Measurements from ENCODE around the gene OSGIN1. TPM values are rescaled to one million over a fixed set of nuclear protein-coding genes. Genes with fewer than 3 reads are reported as not detected.

Gene OSGIN1
- total RNA-seq, 6 experiments from 2014 or later = 40.1 to 170 (median 53.9) TPM

DNA sequence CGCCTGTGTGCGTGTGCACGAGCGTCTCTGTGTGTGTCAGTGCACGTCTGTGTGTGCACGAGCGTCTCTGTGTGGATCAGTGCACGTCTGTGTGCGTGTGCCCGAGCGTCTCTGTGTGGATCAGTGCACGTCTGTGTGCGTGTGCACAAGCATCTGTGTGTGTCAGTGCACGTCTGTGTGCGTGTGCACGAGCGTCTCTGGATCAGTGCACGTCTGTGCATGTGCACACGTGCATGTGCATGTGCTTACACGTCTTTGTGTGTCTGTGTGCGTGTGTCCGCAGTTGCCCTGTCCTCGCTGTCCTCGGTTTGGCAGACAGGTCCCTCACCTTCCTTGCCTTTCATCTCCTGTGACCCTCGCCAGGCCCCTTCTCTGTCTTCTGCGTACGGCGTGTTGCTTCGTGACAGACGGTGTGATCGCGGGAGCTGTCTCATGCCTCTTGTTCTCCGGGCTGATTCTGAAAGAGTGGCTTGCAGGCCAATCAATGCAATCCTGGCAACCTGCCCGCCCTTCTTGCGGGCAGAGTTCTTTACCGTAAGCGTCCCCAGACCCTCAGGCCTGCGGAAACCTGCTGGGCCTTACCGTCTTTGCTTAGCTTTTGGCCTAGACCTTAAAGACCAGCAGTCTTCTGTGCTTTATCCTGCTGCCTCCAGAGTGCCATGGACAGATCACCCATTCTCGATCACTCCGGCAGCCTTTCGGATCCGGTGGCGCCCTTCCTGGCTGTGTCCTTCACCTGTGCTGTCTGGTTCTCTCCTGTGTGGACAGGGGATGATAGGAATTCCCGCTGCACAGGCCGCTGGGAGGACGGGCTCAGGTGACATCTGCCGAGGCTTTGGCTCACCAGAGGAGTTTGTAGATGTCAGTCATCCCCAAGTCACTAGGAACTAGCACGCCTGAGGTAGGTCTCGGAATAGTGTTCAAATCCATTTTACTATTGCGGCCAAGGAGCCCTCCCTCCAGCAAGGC lies 35.6 kb upstream of the OSGIN1 start:
- H3K36me3 ChIP-seq = peaks cover 0 to 50% (median 28%) of the 10 kb centered on the region in 4 donors
- WGBS (ENCODE audit: insufficient coverage, low coverage, low lambda C conversion rate, missing lambda C conversion rate) = 74% methylated on average over 13 of the region's 51 CpGs
- intact Hi-C loops (cut with DNase I) = loop anchor here in 1 of 2 donors (5.0 kb wide), 1 partner anchor 145 kb away; no protein-coding TSS in a partner anchor
- H3K4me3 ChIP-seq = no peak overlapping the region
- H3K4me1 ChIP-seq = no peaks in the 10 kb centered on the region
- TF ChIP-seq POLR2A (IDR thresholded peaks at IDR 0.05) = no peak
- TF ChIP-seq, protein P1, sequence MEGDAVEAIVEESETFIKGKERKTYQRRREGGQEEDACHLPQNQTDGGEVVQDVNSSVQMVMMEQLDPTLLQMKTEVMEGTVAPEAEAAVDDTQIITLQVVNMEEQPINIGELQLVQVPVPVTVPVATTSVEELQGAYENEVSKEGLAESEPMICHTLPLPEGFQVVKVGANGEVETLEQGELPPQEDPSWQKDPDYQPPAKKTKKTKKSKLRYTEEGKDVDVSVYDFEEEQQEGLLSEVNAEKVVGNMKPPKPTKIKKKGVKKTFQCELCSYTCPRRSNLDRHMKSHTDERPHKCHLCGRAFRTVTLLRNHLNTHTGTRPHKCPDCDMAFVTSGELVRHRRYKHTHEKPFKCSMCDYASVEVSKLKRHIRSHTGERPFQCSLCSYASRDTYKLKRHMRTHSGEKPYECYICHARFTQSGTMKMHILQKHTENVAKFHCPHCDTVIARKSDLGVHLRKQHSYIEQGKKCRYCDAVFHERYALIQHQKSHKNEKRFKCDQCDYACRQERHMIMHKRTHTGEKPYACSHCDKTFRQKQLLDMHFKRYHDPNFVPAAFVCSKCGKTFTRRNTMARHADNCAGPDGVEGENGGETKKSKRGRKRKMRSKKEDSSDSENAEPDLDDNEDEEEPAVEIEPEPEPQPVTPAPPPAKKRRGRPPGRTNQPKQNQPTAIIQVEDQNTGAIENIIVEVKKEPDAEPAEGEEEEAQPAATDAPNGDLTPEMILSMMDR (IDR thresholded peaks at IDR 0.05) = no peak
- H3K9me3 ChIP-seq = no peaks in the 10 kb centered on the region
- H3K27ac ChIP-seq = no peak overlapping the region
- ATAC-seq (peak in 1 of 4 donors; percentile 30), DNase-seq (peak in 1 of 3 donors; percentile 55)
- H3K27me3 ChIP-seq = no peaks in the 10 kb centered on the region

DNA sequence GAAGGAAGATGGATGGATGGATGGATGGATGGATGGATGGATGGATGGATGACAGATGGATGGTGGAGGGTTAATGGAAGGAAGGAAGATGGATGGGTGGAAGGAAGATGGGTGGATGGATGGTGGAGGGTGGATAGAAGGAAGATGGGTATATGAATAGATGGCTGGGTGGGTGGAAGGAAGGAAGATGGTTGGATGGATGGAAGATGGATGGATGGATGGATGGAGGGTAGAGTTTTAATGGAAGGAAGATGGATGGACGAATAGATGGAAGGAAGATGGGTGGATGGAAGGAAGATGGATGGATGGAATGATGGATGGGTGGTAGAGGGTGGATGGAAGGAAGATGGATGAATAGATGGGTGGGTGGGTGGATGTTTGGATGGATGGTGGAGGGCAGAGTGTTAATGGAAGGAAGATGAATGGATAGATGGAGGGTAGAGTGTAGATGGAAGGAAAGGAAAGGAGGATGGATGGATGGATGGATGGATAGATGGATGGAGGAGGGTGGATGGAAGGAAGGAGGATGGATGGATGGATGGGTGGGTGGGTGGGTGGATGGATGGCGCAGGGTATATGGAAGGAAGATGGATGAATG lies 32.0 kb upstream of the OSGIN1 start:
- Histone ChIP-seq H3K27ac (no peak overlapping the region), H3K4me3 (no peak overlapping the region), H3K27me3 (no peaks in the 10 kb centered on the region), H3K4me1 (no peaks in the 10 kb centered on the region), H3K9me3 (no peaks in the 10 kb centered on the region), H3K36me3 (peaks cover 0 to 21% (median 5%) of the 10 kb centered on the region in 4 donors)
- TF ChIP-seq, protein P1 (IDR thresholded peaks at IDR 0.05) = no peak
- TF ChIP-seq POLR2A (IDR thresholded peaks at IDR 0.05) = no peak
- intact Hi-C loops (cut with DNase I) = loop anchor here in 1 of 2 donors (10.0 kb wide), 1 partner anchor 124 kb away; the partner anchor contains the start of gene SLC38A8
- 85% methylated on average over 2 of the region's 2 CpGs for WGBS (ENCODE audit: insufficient coverage, low coverage, low lambda C conversion rate, missing lambda C conversion rate)
- no peak for DNase-seq
- no peak for ATAC-seq

DNA sequence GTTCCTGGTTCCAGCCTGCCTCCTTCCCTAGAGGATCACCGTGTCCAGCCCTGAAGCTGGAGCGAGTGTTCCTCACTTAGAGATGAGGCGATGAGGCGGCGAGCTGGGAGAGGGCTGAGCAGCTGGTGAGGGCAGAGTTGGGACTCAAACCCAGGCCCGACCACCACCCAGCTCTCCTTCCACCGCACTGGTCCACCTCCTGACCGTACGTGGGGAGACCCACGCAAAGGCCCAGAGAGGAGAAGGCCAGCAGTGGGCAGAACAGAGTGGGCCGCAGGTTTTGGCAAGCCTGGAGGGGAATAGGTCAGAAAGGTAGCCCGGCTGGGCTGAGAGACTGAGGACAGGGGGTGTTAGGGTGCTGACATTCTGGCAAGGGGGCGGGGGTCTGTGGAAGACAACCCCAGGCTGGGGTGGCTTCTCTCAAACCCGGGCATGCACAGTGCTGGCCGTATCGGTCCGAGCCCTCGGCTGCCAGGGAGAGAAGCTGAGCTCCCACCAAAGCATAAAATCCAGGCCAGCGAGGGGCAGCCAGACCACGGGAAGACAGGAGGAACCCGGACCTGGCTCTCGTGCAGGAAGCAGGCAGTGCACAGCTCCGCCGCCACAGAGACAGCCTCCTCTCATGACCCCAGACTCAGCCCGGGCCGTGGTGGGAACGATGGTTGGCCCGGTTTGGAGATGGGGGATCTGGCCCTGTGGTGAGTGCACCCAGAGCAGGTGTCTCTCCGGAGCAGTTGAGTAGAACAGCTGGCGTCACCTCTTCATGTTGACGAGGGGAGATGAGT lies 29.3 kb upstream of the OSGIN1 start:
- 87% methylated on average over 9 of the region's 31 CpGs for WGBS (ENCODE audit: insufficient coverage, low coverage, low lambda C conversion rate, missing lambda C conversion rate)
- H3K27me3 ChIP-seq = no peaks in the 10 kb centered on the region
- intact Hi-C loops (cut with DNase I) = loop anchor here in 1 of 2 donors (10.0 kb wide), 1 partner anchor 121 kb away; the partner anchor contains the start of gene SLC38A8
- TF ChIP-seq, protein P1 (IDR thresholded peaks at IDR 0.05) = no peak
- TF ChIP-seq POLR2A (IDR thresholded peaks at IDR 0.05) = no peak
- H3K36me3 ChIP-seq = peaks cover 0 to 7% (median 2%) of the 10 kb centered on the region in 4 donors
- DNase-seq (peak in 1 of 3 donors; percentile 48), ATAC-seq (no peak)
- H3K27ac ChIP-seq = no peak overlapping the region
- H3K9me3 ChIP-seq = no peaks in the 10 kb centered on the region
- H3K4me3 ChIP-seq = no peak overlapping the region
- H3K4me1 ChIP-seq = peaks cover 0 to 18% (median 6%) of the 10 kb centered on the region in 4 donors

DNA sequence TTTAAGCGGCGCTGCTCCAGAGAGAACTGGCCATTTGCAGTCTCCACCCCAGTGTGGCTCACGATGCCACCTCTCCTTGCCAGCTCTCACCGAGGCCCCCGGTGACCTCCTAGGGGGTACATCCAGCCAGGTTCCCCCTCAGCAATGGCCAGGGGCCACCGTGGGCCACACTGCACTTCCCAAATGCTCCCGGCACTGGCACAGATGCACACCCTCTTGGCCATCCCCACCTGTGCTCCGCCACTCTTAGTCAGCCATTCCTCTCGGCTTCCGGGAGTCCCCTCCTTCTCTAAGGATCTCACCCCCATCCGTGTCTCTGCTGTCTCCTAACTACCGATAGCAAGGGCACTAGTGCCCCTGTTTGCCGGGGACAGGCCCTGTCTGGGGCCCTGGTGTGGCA lies 28.4 kb upstream of the OSGIN1 start:
- Histone ChIP-seq H3K27ac (no peak overlapping the region), H3K4me3 (no peak overlapping the region), H3K27me3 (no peaks in the 10 kb centered on the region), H3K9me3 (no peaks in the 10 kb centered on the region), H3K36me3 (peaks cover 0 to 4% (median 1%) of the 10 kb centered on the region in 4 donors), H3K4me1 (peaks cover 0 to 18% (median 6%) of the 10 kb centered on the region in 4 donors)
- TF ChIP-seq, protein P1 (IDR thresholded peaks at IDR 0.05) = no peak
- no peak for TF ChIP-seq POLR2A (IDR thresholded peaks at IDR 0.05)
- 89% methylated on average over 6 of the region's 13 CpGs for WGBS (ENCODE audit: insufficient coverage, low coverage, low lambda C conversion rate, missing lambda C conversion rate)
- intact Hi-C loops (cut with DNase I) = loop anchor here in 1 of 2 donors (10.0 kb wide), 1 partner anchor 120 kb away; the partner anchor contains the start of gene SLC38A8
- ATAC-seq (no peak), DNase-seq (peak in 1 of 3 donors; percentile 40)

Data from right lobe of liver (tissue), 6 donors.